Measurements from ENCODE around the gene GALT.

GRCh38 chr9:34642679-34643078 is 3.8 kb upstream of the GALT start:
- TF ChIP-seq ZNF274 (IDR thresholded peaks at IDR 0.05; ENCODE audit: low read depth, low read length), result no peak
- TF ChIP-seq YY1 (IDR thresholded peaks at IDR 0.05; ENCODE audit: insufficient read depth, insufficient read length), result no peak
- TF ChIP-seq SUZ12 (IDR thresholded peaks at IDR 0.05; ENCODE audit: extremely low read depth, insufficient read depth, insufficient read length), result no peak

Data from NT2/D1 (cell line).